Calu3 (cell line): ENCODE measurements around the gene ANXA3. TPM values are rescaled to one million over a fixed set of nuclear protein-coding genes. Genes with fewer than 3 reads are reported as not detected.

Source experiments
- BruUV-seq: library from RNA; stranded (reverse); fragments of 400-500 nt; replicated peaks from 2 replicates; lab custom pipeline; 2021; lab: Mats Ljungman, UMichigan
- CTCF ChIA-PET: fragments of 300-600 bp; sonication (Branson Sonifier 250); formaldehyde crosslinking; loops from one replicate; lab custom pipeline; 2022; ENCODE audit warnings: antibody characterized with exemption; lab: Charles Lee
- DNase-seq: peaks from one replicate; pipeline ENCODE4 v3.0.0; 2022
- H3K27ac Mint-ChIP-seq: one replicate; pipeline ENCODE4 v1.8.0; 2022; ENCODE audit warnings: mixed read lengths; ENCODE audit not compliant: unreplicated experiment
- H3K27me3 Mint-ChIP-seq: one replicate; pipeline ENCODE4 v1.8.0; 2022; ENCODE audit warnings: mixed read lengths; ENCODE audit not compliant: unreplicated experiment
- H3K36me3 Mint-ChIP-seq: one replicate; pipeline ENCODE4 v1.8.0; 2022; ENCODE audit warnings: mild to moderate bottlenecking, moderate library complexity, mixed read lengths; ENCODE audit not compliant: insufficient read depth, unreplicated experiment
- H3K4me1 Mint-ChIP-seq: one replicate; pipeline ENCODE4 v1.8.0; 2022; ENCODE audit warnings: mild to moderate bottlenecking, low read depth, mixed read lengths; ENCODE audit not compliant: unreplicated experiment
- H3K4me3 Mint-ChIP-seq: one replicate; pipeline ENCODE4 v1.8.0; 2022; ENCODE audit warnings: mild to moderate bottlenecking, low read depth, moderate library complexity, mixed read lengths; ENCODE audit not compliant: unreplicated experiment
- H3K9me3 Mint-ChIP-seq: one replicate; pipeline ENCODE4 v1.8.0; 2022; ENCODE audit warnings: low read depth, mixed read lengths; ENCODE audit not compliant: unreplicated experiment
- intact Hi-C: fragments of 100-400 bp; cut with micrococcal nuclease; formaldehyde crosslinking; loops from one replicate; pipeline ENCODE4 v1.10.0; 2022; ENCODE audit not compliant: unreplicated experiment
- total RNA-seq: library from RNA; stranded (reverse); gene quantifications from 2 replicates; pipeline ENCODE4 v1.2.3, GENCODE V29; 2022
- TF ChIP-seq, protein P1 (sequence below): fragments of 200-600 bp; IDR thresholded peaks from one replicate; pipeline ENCODE4 v1.8.0; 2022; ENCODE audit warnings: antibody characterized with exemption; ENCODE audit not compliant: unreplicated experiment

ANXA3 gene
- total RNA-seq, 1 experiment from 2014 or later, result 188 TPM

DNA sequence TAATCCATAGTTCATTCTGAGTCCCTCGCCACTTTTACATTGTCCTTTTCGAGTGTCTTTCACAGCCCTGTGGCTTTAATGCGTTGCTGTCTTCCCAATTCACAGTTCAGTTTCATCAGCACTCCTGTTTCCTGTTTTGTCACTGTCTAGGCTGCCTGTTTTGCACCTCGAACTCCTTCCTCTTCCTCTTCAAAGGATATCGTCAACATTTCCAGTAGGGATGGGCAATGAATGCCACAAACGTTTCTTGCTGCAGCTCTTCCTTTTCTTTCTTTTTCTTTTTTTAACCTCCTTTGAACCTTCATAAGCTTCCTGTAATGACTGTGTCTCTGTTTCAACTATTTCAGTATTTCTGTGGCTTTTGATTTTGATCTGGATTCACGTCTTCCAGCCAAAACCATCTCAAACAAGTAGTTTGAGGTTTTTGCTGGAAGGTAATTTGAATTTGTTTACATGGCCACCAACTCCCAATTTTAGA lies 105.4 kb downstream of the ANXA3 start:
- Mint-ChIP-seq H3K4me1 (no peaks in the 10 kb centered on the region), H3K27ac (no peak overlapping the region), H3K36me3 (no peaks in the 10 kb centered on the region), H3K9me3 (no peaks in the 10 kb centered on the region), H3K4me3 (no peak overlapping the region), H3K27me3 (no peaks in the 10 kb centered on the region)
- TF ChIP-seq, protein P1, sequence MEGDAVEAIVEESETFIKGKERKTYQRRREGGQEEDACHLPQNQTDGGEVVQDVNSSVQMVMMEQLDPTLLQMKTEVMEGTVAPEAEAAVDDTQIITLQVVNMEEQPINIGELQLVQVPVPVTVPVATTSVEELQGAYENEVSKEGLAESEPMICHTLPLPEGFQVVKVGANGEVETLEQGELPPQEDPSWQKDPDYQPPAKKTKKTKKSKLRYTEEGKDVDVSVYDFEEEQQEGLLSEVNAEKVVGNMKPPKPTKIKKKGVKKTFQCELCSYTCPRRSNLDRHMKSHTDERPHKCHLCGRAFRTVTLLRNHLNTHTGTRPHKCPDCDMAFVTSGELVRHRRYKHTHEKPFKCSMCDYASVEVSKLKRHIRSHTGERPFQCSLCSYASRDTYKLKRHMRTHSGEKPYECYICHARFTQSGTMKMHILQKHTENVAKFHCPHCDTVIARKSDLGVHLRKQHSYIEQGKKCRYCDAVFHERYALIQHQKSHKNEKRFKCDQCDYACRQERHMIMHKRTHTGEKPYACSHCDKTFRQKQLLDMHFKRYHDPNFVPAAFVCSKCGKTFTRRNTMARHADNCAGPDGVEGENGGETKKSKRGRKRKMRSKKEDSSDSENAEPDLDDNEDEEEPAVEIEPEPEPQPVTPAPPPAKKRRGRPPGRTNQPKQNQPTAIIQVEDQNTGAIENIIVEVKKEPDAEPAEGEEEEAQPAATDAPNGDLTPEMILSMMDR, result no peak
- CTCF ChIA-PET, result no interaction called here
- DNase-seq, result no peak
- intact Hi-C loops, result no loop called here
- BruUV-seq, result no TSS peak

DNA sequence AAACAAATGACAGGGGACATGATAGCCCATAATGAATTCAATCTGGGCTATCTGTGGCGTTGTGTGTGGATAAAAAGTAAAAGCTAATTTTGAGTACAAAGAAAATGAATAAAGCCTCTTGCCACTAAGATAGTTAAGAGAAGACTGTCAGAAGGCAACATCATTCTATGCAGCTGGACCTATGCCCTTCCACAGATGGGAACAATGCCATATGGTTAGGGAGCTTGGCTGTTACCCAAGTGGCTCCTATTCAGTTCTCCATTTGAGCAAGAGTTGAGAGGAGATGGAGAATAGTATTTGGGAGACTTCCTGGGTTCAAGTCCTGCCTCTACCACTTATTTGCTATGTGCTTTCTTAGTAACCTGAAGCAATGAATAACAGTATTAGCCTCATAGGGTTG lies 107.7 kb downstream of the ANXA3 start:
- intact Hi-C loops, result no loop called here
- Mint-ChIP-seq H3K9me3 (no peaks in the 10 kb centered on the region), H3K4me3 (no peak overlapping the region), H3K4me1 (no peaks in the 10 kb centered on the region), H3K27me3 (no peaks in the 10 kb centered on the region), H3K36me3 (no peaks in the 10 kb centered on the region), H3K27ac (no peak overlapping the region)
- no peak for DNase-seq
- CTCF ChIA-PET, result no interaction called here
- no TSS peak for BruUV-seq
- TF ChIP-seq, protein P1, result no peak

DNA sequence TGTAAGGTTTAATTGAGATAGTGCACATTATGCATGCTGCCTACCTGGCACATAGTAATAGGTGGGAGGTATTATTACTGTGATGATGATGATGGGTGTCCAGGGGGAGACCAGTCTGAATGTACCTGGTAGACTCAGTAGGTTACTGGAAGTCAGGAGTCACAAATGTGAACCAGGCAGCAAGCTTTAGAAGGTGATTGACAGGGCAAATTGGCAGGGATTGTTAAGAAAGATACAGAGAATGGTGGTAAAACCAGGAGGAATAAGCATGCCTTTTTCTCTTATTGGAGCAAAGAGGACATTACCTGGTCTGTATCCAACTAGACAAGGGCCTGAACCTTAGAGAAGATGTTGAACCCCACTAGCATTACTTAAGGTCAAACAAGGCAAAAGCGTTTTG lies 108.1 kb downstream of the ANXA3 start:
- H3K27ac Mint-ChIP-seq, result no peak overlapping the region

More for the DNA sequence above, 108.1 kb downstream of the ANXA3 start:
- BruUV-seq, result no TSS peak
- CTCF ChIA-PET, result no interaction called here
- Mint-ChIP-seq H3K36me3 (no peaks in the 10 kb centered on the region), H3K4me1 (no peaks in the 10 kb centered on the region), H3K9me3 (no peaks in the 10 kb centered on the region), H3K4me3 (no peak overlapping the region), H3K27me3 (no peaks in the 10 kb centered on the region)
- TF ChIP-seq, protein P1, result no peak
- DNase-seq, result no peak
- intact Hi-C loops, result no loop called here

Other genes with a start within 250 kb of the ANXA3 start
- 27.4 and 29.8 TPM in 2 replicates for gene BMP2K, start 224.6 kb downstream of the ANXA3 start, total RNA-seq